OCI-LY3 (cell line): ENCODE measurements around the gene EML4.

Experiments used
- H2AFZ ChIP-seq: fragments of 200-600, 300-600 bp; shearing (Covaris generic); 2 replicates; pipeline ENCODE4 v1.6.0; 2014; ENCODE audit warnings: antibody characterized with exemption, low read depth, low read length
- H3K27ac ChIP-seq: fragments of 200-600, 300-600 bp; sonication (generic); 2 replicates; pipeline ENCODE4 v1.5.1; 2014; ENCODE audit warnings: mild to moderate bottlenecking, low read length, moderate library complexity, mixed read lengths
- H3K27me3 ChIP-seq: fragments of 200-600, 300-600 bp; sonication (generic); 2 replicates; pipeline ENCODE4 v1.6.1; 2014; ENCODE audit warnings: low read depth, low read length, mixed read lengths
- H3K36me3 ChIP-seq: fragments of 200-600, 300-600 bp; sonication (generic); replicated peaks from 2 replicates; pipeline ENCODE3; 2014; ENCODE audit warnings: low read depth, low read length, mixed read lengths
- H3K4me1 ChIP-seq: fragments of 300-600, 200-600 bp; sonication (generic); 2 replicates; pipeline ENCODE4 v1.6.1; 2014; ENCODE audit warnings: low read length, mixed read lengths
- H3K4me2 ChIP-seq: fragments of 200-600, 300-600 bp; sonication (generic); 2 replicates; pipeline ENCODE4 v1.6.1; 2014; ENCODE audit warnings: low read length, mixed read lengths
- H3K4me3 ChIP-seq: fragments of 300-600, 200-600 bp; sonication (generic); 2 replicates; pipeline ENCODE4 v1.5.1; 2014; ENCODE audit warnings: antibody characterized with exemption, mild to moderate bottlenecking, low read length, moderate library complexity
- H3K79me2 ChIP-seq: fragments of 300-600, 200-600 bp; shearing (Covaris generic); 2 replicates; pipeline ENCODE4 v1.6.1; 2014; ENCODE audit warnings: mild to moderate bottlenecking, low read length, mixed read lengths
- H3K9ac ChIP-seq: fragments of 300-600, 200-600 bp; shearing (Covaris generic); 2 replicates; pipeline ENCODE4 v1.6.0; 2014; ENCODE audit warnings: mild to moderate bottlenecking, low read length, moderate library complexity
- H3K9me3 ChIP-seq: fragments of 200-600, 300-600 bp; shearing (Covaris generic); 2 replicates; pipeline ENCODE4 v1.6.1; 2014; ENCODE audit warnings: low read length, mixed read lengths; ENCODE audit not compliant: insufficient read depth
- H4K20me1 ChIP-seq: fragments of 200-600, 300-600 bp; sonication (generic); 2 replicates; pipeline ENCODE4 v1.6.1; 2016; ENCODE audit warnings: low read length, mixed read lengths; ENCODE audit not compliant: insufficient read depth
- CTCF ChIP-seq: fragments of 200-600, 300-600 bp; sonication (generic); IDR thresholded peaks from 2 replicates; pipeline ENCODE4 v1.5.1; 2014; ENCODE audit warnings: antibody characterized with exemption, low read length, low read depth
- EZH2phosphoT487 ChIP-seq: fragments of 200-600 bp; shearing (Covaris generic); IDR thresholded peaks from 2 replicates; pipeline ENCODE4 v1.6.1; 2018; ENCODE audit warnings: antibody characterized with exemption, mixed run types, low read depth

The EML4 gene

GRCh38 chr2:42337356-42337820, 168.2 kb downstream of the EML4 start:
- peaks cover 9% of the 10 kb centered on the region; the same call in 1 of the 2 replicates for H3K79me2 ChIP-seq
- H3K4me1 ChIP-seq: peaks cover under 1% of the 10 kb centered on the region; the same call in 1 of the 2 replicates
- H3K9ac ChIP-seq: no peak overlapping the region
- no peak overlapping the region for H3K4me2 ChIP-seq
- no peak overlapping the region for H3K27ac ChIP-seq
- TF ChIP-seq CTCF (no peak; the same call in 1 of the 2 replicates), EZH2phosphoT487 (no peak)
- no peak overlapping the region for H3K4me3 ChIP-seq
- no peaks in the 10 kb centered on the region for H3K9me3 ChIP-seq
- H4K20me1 ChIP-seq: peaks cover 13% of the 10 kb centered on the region; the same call in 1 of the 2 replicates
- H3K27me3 ChIP-seq: no peaks in the 10 kb centered on the region
- H2AFZ ChIP-seq: no peak overlapping the region
- peaks cover 32% of the 10 kb centered on the region for H3K36me3 ChIP-seq

GRCh38 chr2:42337846-42338566, 168.9 kb downstream of the EML4 start:
- Histone ChIP-seq H3K27me3 (no peaks in the 10 kb centered on the region), H3K27ac (no peak overlapping the region), H3K79me2 (peaks cover 13% of the 10 kb centered on the region; the same call in 1 of the 2 replicates), H2AFZ (no peak overlapping the region), H3K4me1 (peaks cover 4% of the 10 kb centered on the region; the same call in 1 of the 2 replicates), H3K4me3 (no peak overlapping the region), H4K20me1 (peaks cover 14% of the 10 kb centered on the region; the same call in 1 of the 2 replicates), H3K9ac (no peak overlapping the region), H3K9me3 (no peaks in the 10 kb centered on the region), H3K36me3 (peaks cover 26% of the 10 kb centered on the region), H3K4me2 (no peak overlapping the region)
- TF ChIP-seq CTCF (no peak; the same call in 1 of the 2 replicates), EZH2phosphoT487 (no peak)

- H2AFZ ChIP-seq: no peak overlapping the region
- H3K4me1 ChIP-seq: peaks cover 4% of the 10 kb centered on the region; the same call in 1 of the 2 replicates
- TF ChIP-seq EZH2phosphoT487: no peak
- no peak for TF ChIP-seq CTCF
- H4K20me1 ChIP-seq: peaks cover 14% of the 10 kb centered on the region; the same call in 1 of the 2 replicates
- no peak overlapping the region for H3K9ac ChIP-seq
- peaks cover 18% of the 10 kb centered on the region for H3K79me2 ChIP-seq
- no peaks in the 10 kb centered on the region for H3K27me3 ChIP-seq
- H3K4me3 ChIP-seq: no peak overlapping the region
- no peak overlapping the region for H3K27ac ChIP-seq
- no peaks in the 10 kb centered on the region for H3K9me3 ChIP-seq
- peaks cover 22% of the 10 kb centered on the region for H3K36me3 ChIP-seq
- H3K4me2 ChIP-seq: no peak overlapping the region
Measured at GRCh38 chr2:42338567-42339190, 169.5 kb downstream of the EML4 start.
